DMS 273 (cell line): ENCODE results near the gene B4GALT3.
"Not testable (repeated sequence)": the region's sequence is repeated elsewhere in the genome, so short reads cannot be mapped to it uniquely, and the experiment has no call there.

ENCODE experiments used
- DNase-seq: peaks from one replicate; lab custom pipeline; 2025; ENCODE audit not compliant: unreplicated experiment; lab: John Stamatoyannopoulos, UW

The B4GALT3 gene

GRCh38 chr1:161177112-161177935 lies at the start of gene B4GALT3:
TSS of gene B4GALT3 (minus strand) at chr1:161177507. CDS start at chr1:161176060, 1,447 bp downstream.
- DNase-seq: peak; percentile 92

DNA sequence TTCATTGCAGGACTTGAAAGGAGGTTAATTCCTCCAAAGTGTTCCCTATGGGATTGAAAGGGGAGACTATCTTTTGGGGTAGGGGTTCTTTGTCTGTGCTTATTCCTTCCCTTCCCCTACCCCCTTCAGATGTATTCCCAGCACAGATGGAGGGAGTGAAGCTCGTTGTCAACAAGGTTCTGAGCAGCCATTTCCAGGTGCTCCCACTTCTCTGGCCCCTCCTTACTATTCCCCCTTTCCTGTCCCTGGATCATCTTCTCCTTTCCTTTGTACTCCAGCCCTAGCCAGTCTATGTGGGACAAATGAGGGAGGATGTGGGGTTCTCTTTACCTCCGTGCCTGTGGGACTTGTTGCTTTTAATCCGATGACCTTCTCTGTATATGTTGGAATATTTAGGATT lies 49.5 kb upstream of the B4GALT3 start:
- DNase-seq: peak; percentile 58

DNA sequence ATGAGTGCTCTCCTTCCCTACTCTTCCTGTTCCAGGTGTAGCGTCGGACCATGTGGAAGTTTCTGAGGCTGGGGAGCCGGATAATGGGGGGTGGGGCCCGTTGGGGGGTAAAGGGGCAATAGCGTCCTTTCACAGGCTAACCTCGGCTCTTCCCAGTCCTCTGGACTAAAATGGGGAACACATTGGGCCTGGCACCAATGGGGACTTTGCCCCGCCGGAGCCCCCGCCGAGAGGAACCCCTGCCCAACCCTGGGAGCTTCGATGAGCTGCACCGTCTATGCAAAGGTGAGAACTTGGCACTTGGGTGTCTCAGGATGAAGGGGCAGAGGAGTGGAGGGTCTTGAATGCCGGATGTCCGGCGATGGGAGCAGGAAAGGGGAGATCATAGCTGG lies 49.0 kb upstream of the B4GALT3 start:
- no peak for DNase-seq

- peak; percentile 99 for DNase-seq
Measured at GRCh38 chr1:161225534-161226319, 48.4 kb upstream of the B4GALT3 start, which contains the start of gene TOMM40L. TSS of gene TOMM40L (plus strand) at chr1:161226060. CDS start at chr1:161226490, 430 bp downstream.

GRCh38 chr1:161225178-161225533 lies 47.8 kb upstream of the B4GALT3 start:
- no peak for DNase-seq

DNA sequence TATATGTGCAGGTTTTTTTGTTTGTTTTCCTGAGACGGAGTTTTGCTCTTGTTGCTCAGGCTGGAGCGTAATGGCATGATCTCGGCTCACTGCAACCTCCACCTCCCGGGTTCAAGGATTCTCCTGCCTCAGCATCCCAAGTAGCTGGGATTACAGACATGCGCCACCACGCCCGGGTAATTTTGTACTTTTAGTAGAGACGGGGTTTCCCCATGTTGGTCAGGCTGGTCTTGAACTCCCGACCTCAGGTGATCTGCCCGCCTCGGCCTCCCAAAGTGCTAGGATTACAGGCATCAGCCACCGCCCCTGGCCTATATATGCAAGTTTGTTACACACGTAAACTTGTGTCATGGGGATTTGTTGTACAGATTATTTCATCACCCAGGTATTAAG lies 47.4 kb upstream of the B4GALT3 start:
- not testable (repeated sequence) for DNase-seq

DNA sequence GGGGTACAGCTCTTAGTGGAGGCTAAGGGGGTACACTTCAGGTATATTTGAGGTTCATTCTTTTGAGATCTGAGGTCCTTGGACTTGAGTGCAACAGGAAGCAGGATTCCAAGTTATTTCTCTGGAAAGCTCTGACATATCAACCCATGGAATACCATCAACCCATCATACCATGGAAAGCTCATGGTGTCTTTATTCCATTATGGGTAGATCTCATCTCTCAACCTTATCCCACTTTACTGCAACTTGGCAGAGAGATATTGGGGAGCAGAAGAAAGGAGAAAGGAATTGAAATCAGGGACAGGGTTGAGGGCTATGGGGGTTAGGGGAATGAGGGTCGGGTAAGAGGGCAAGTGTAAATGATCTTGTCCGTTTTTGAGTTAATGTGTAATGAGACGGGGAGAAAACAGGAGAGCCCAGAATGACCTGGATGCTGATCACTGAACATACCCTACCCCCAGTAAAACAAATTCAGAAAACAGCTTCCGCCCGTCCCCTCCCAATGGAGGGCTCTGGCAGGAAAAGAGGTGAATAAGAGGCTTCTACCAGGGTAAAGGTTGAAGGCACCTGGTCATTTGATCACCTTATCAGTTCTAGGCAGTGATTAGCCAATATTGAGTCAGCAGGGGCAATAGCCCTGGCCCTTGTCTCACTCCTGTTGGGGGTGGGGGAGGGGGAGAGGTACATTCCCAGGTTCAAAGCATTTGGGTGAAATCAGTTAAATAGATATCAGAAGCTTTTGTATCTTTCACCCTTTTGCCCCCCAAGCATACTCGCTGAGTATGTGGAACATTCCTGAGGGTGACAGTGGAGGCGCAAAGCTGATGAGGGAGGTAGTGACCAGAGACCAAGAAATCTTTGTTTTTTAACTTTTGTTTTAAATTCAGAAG lies 46.7 kb upstream of the B4GALT3 start:
- DNase-seq: no peak

DNA sequence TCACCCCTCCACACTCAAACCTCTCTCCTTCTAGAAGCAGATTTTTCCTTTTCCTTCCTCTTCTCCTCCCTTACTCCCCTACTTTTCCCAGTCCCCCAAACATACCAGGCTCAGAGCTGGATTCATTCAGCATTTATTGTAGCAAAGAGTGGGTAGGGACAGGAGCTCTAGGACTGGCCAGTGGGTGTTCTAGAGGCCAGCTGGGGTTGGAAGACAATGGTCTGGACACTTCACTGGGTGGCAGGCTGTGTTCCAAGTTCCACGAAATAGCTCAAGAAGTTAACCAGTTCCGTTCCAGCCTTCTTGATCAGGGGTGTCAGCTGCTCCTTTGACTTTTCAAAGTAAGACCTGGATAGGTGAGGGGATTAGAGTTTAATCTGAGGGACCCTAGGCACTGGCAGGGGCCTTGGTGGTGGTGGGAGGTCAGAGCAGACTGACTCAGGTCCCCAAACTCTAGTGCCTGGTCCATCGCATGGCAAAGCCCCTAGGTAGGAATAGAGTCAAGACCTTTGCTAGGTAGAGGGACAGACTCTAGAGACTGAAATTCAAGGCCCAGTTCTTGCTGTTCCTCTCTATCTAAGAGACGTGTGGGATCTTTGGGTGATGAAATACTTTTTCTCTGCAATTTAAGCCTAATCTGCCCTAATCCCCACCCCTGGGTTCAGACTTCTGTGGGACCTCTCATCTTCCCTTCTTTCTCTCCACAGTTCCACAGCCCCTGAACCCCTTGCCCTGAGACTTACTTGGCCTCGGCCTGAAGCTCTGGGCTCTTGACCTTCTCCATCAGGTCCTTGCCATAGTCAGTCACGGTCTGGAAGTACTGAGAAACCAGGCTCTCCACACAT lies 45.1 kb upstream of the B4GALT3 start:
- DNase-seq: no peak

DNA sequence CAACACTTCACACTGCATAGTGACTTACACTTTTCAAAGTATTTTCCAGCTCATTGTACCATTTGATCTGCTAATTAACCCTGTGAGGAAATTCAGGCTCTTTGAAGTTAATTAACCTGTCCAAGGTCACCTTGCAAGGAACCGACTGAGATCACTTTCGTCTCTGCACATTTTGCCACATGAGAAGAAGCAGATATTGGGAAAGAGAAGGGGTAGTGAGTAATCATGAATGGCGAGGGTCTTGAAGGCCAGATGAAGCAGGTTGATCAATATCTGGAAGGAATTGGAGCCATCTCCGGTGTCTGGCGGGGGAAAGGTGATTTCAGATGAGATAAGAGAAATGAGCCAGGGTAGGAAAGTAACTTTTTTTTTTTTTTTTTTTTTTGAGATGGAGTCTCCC lies 42.7 kb upstream of the B4GALT3 start:
- no peak for DNase-seq

- no peak for DNase-seq
Measured at GRCh38 chr1:161219078-161219892, 42.0 kb upstream of the B4GALT3 start.

- no peak for DNase-seq
Measured at GRCh38 chr1:161218301-161219077, 41.2 kb upstream of the B4GALT3 start.

GRCh38 chr1:161217831-161218230 lies 40.5 kb upstream of the B4GALT3 start:
- DNase-seq: no peak

DNA sequence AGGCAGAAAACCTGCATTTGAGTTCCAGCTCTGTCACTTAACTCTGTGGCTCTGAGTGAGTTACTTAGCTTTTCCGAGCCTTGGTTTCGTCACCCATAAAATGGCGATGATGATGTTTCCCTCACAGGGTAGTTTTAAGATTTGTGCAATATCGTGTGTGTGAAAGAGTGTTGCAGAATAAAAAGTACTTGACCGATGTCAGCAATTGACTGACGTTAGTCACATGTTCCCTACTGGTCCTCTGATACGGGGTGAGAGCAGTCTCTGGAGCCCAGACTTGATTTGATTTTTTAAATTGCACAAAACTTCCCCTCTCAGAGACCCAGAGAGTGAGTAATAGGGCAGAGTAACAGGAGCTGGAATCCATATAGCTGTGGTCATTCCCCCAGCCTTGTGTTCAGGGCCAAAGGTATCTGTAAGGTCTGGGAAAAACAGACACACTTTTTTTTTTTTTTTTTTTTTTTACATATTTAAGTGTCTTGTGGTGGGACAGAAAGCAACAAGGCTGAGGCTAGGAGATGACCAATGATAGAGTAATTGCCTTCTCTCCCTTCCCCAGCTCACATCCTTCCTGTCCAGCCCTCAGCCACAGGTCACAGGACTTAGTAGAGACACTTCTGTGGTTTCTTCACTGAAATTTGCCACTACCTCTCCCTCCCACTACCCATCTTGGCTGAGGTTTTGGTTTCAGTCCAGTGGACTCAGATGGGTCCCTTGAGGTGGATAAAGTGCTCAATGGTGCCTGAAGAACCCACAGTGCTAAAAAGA lies 39.8 kb upstream of the B4GALT3 start:
- no peak for DNase-seq

GRCh38 chr1:161215076-161215475 lies 37.8 kb upstream of the B4GALT3 start, which contains the start of gene FCER1G:
TSS of gene FCER1G (plus strand) at chr1:161215295. CDS start at chr1:161215322, 27 bp downstream.
- no peak for DNase-seq

DNA sequence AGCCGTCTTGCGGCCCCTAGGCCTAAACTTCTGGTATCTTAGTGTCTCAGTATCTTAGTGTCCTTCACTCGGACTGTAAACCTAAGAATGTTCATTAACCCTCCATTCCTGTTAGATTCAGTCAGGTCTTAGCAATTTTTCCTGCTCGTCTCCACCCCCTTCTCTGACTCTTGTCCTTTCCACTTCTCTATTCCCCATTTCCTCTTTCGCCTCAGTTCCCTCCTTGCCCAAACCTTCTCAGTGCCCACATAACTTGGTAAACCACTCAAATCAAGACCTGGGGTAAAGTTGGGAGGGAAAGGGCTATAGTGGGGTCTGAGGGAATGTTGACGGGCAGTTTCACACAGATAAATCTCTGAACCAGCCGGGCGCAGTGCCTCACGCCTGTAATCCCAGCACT lies 37.1 kb upstream of the B4GALT3 start:
- DNase-seq: no peak

- peak; percentile 91 for DNase-seq
Measured at GRCh38 chr1:161209790-161210409, 32.6 kb upstream of the B4GALT3 start.

DNA sequence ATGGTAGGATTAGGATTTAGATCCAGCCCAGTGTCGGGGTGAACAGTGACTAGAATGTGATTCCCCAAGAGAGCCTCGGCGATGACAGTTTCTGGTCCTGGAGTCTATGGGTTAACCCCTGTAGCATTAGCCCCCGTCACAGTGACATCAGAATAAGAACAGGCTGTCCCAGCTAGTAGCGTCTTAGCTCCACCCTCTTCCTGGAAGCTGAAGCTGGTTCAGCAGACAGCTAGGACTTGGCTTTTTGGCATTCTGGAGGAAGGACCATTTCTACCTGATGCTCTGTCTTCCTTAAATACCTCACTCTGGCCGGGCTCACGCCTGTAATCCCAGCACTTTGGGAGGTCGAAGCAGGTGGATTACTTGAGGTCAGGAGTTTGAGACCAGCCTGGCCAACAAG lies 29.9 kb upstream of the B4GALT3 start:
- no peak for DNase-seq
